Smooth muscle cell (in vitro differentiated cells): ENCODE measurements around the gene FGFR3. TPM values are rescaled to one million over a fixed set of nuclear protein-coding genes. Genes with fewer than 3 reads are reported as not detected.

Experiments
- DNase-seq: peaks from one replicate; lab custom pipeline; 2025; ENCODE audit not compliant: unreplicated experiment; lab: John Stamatoyannopoulos, UW
- H2AFZ ChIP-seq: fragments of 200-600 bp; sonication (generic); 2 replicates; pipeline ENCODE4 v1.6.0; 2016; ENCODE audit warnings: antibody characterized with exemption, low read depth, mild to moderate bottlenecking
- H3F3A ChIP-seq: fragments of 200-600 bp; sonication (generic); 2 replicates; pipeline ENCODE4 v1.6.0; 2017; ENCODE audit warnings: antibody characterized with exemption, low read depth
- H3K27ac ChIP-seq: fragments of 200-600 bp; sonication (generic); 2 replicates; pipeline ENCODE4 v1.5.1; 2016; ENCODE audit warnings: low read depth, mild to moderate bottlenecking
- H3K27me3 ChIP-seq: fragments of 200-600 bp; sonication (generic); 2 replicates; pipeline ENCODE4 v1.6.1; 2016; ENCODE audit warnings: low read depth, mild to moderate bottlenecking
- H3K36me3 ChIP-seq: fragments of 200-600 bp; sonication (generic); 2 replicates; pipeline ENCODE4 v1.5.1; 2016; ENCODE audit warnings: low read depth
- H3K4me1 ChIP-seq: fragments of 200-600 bp; sonication (generic); 2 replicates; pipeline ENCODE4 v1.5.1; 2016; ENCODE audit warnings: low read depth
- H3K4me2 ChIP-seq: fragments of 200-600 bp; sonication (generic); 2 replicates; pipeline ENCODE4 v1.6.0; 2016; ENCODE audit warnings: mild to moderate bottlenecking
- H3K4me3 ChIP-seq: fragments of 200-600 bp; sonication (generic); 2 replicates; pipeline ENCODE4 v1.5.1; 2016; ENCODE audit warnings: mild to moderate bottlenecking
- H3K79me2 ChIP-seq: fragments of 200-600 bp; sonication (generic); 2 replicates; pipeline ENCODE4 v1.6.0; 2016; ENCODE audit warnings: low read depth, mild to moderate bottlenecking
- H3K9ac ChIP-seq: fragments of 200-600 bp; sonication (generic); 2 replicates; pipeline ENCODE4 v1.6.0; 2016; ENCODE audit warnings: low read depth
- H3K9me3 ChIP-seq: fragments of 200-600 bp; sonication (generic); replicated peaks from 2 replicates; pipeline ENCODE4 v1.5.1; 2016; ENCODE audit warnings: low read depth
- H4K20me1 ChIP-seq: fragments of 200-600 bp; sonication (generic); 2 replicates; pipeline ENCODE4 v1.6.0; 2016; ENCODE audit warnings: low read depth
- CTCF ChIP-seq: fragments of 200-600 bp; sonication (generic); IDR thresholded peaks from 2 replicates; pipeline ENCODE4 v1.5.1; 2017; ENCODE audit warnings: borderline replicate concordance, mild to moderate bottlenecking, antibody characterized with exemption; ENCODE audit not compliant: insufficient read depth, poor library complexity, severe bottlenecking
- WGBS: methylation state at CpG from one replicate; pipeline ENCODE4 v1.1.7; 2016; ENCODE audit warnings: low lambda C conversion rate; 5-methylcytosine and 5-hydroxymethylcytosine counted together
- polyA plus RNA-seq: library from polyadenylated mRNA; unstranded; fragments of >200 nt; fragmentation: Nextera tagmentation; extraction: Ambion mirVana; gene quantifications from 2 replicates; pipeline ENCODE4 v1.2.1, GENCODE V29; 2016
- total RNA-seq: library from RNA; depleted of rRNA; stranded (reverse); fragments of >200 nt; gene quantifications from 2 replicates; pipeline ENCODE4 v1.2.3, GENCODE V29; 2014

The FGFR3 gene
- total and polyA plus RNA-seq, 2 experiments from 2014 or later, result 6.6 to 13.6 TPM

- H3K4me3 ChIP-seq, result no peak overlapping the region
- no peaks in the 10 kb centered on the region for H3K36me3 ChIP-seq
- DNase-seq, result no peak
- H3K27ac ChIP-seq, result no peak overlapping the region
- H3K79me2 ChIP-seq, result no peaks in the 10 kb centered on the region
- H2AFZ ChIP-seq, result no peak overlapping the region
- H3F3A ChIP-seq, result no peaks in the 10 kb centered on the region
- TF ChIP-seq CTCF, result no peak
- no peak overlapping the region for H3K4me2 ChIP-seq
- no peaks in the 10 kb centered on the region for H4K20me1 ChIP-seq
- H3K9me3 ChIP-seq, result no peaks in the 10 kb centered on the region
- H3K27me3 ChIP-seq, result no peaks in the 10 kb centered on the region
- 81% methylated on average over 14 of the region's 17 CpGs for WGBS
- H3K9ac ChIP-seq, result no peak overlapping the region
- peaks cover 11% of the 10 kb centered on the region for H3K4me1 ChIP-seq
Measured at GRCh38 chr4:1757836-1758235, 35.3 kb upstream of the FGFR3 start.

- no peak overlapping the region for H3K4me2 ChIP-seq
- H3K9me3 ChIP-seq, result no peaks in the 10 kb centered on the region
- H4K20me1 ChIP-seq, result no peaks in the 10 kb centered on the region
- H3K36me3 ChIP-seq, result no peaks in the 10 kb centered on the region
- H3K79me2 ChIP-seq, result no peaks in the 10 kb centered on the region
- no peak overlapping the region for H3K4me3 ChIP-seq
- WGBS, result 90% methylated on average over 25 of the region's 27 CpGs
- no peaks in the 10 kb centered on the region for H3K27me3 ChIP-seq
- TF ChIP-seq CTCF, result no peak
- H3F3A ChIP-seq, result no peaks in the 10 kb centered on the region
- no peak for DNase-seq
- H2AFZ ChIP-seq, result no peak overlapping the region
- peaks cover 15% of the 10 kb centered on the region for H3K4me1 ChIP-seq
- no peak overlapping the region for H3K27ac ChIP-seq
- no peak overlapping the region for H3K9ac ChIP-seq
Measured at GRCh38 chr4:1758306-1759121, 34.6 kb upstream of the FGFR3 start.

- Histone ChIP-seq H3K27ac (no peak overlapping the region), H3K79me2 (no peaks in the 10 kb centered on the region), H3K4me3 (no peak overlapping the region), H3K36me3 (no peaks in the 10 kb centered on the region), H4K20me1 (no peaks in the 10 kb centered on the region), H3K9ac (no peak overlapping the region), H3K9me3 (no peaks in the 10 kb centered on the region), H3K4me1 (peaks cover 18% of the 10 kb centered on the region), H3K4me2 (no peak overlapping the region), H3K27me3 (no peaks in the 10 kb centered on the region), H3F3A (no peaks in the 10 kb centered on the region), H2AFZ (no peak overlapping the region)
- WGBS, result 61% methylated on average over 15 of the region's 19 CpGs
- no peak for DNase-seq
- no peak for TF ChIP-seq CTCF
Measured at GRCh38 chr4:1759170-1759817, 33.8 kb upstream of the FGFR3 start.
